GM23248 (cell line): ENCODE measurements around the gene MYLK. TPM values are rescaled to one million over a fixed set of nuclear protein-coding genes. Genes with fewer than 3 reads are reported as not detected.

Source experiments
- DNase-seq: peaks from one replicate; pipeline ENCODE4 v3.0.0-alpha.2; 2015
- H2AFZ ChIP-seq: fragments of 200-600 bp; sonication (generic); 2 replicates; pipeline ENCODE4 v1.6.1; 2016; ENCODE audit warnings: antibody characterized with exemption
- H3F3A ChIP-seq: fragments of 200-600 bp; sonication (generic); 2 replicates; pipeline ENCODE4 v1.6.1; 2016; ENCODE audit warnings: mild to moderate bottlenecking, antibody characterized with exemption, mixed run types; ENCODE audit not compliant: insufficient read depth
- H3K27ac ChIP-seq: fragments of 200-600 bp; sonication (generic); 2 replicates; pipeline ENCODE4 v1.5.1; 2016; ENCODE audit warnings: mild to moderate bottlenecking
- H3K27me3 ChIP-seq: fragments of 200-600 bp; sonication (generic); replicated peaks from 2 replicates; pipeline ENCODE4 v1.6.1; 2016; ENCODE audit warnings: mild to moderate bottlenecking; ENCODE audit not compliant: insufficient read depth
- H3K36me3 ChIP-seq: fragments of 200-600 bp; sonication (generic); 2 replicates; pipeline ENCODE4 v1.6.1; 2016; ENCODE audit warnings: low read depth, mild to moderate bottlenecking
- H3K4me1 ChIP-seq: fragments of 200-600 bp; sonication (generic); 2 replicates; pipeline ENCODE4 v1.6.1; 2016; ENCODE audit warnings: mild to moderate bottlenecking; ENCODE audit not compliant: insufficient read depth
- H3K4me2 ChIP-seq: fragments of 200-600 bp; sonication (generic); one replicate; pipeline ENCODE4 v1.6.1; 2016; ENCODE audit warnings: mild to moderate bottlenecking; ENCODE audit not compliant: unreplicated experiment
- H3K4me3 ChIP-seq: fragments of 200-600 bp; sonication (generic); 2 replicates; pipeline ENCODE4 v1.5.1; 2016; ENCODE audit warnings: mild to moderate bottlenecking
- H3K79me2 ChIP-seq: fragments of 200-600 bp; sonication (generic); 2 replicates; pipeline ENCODE4 v1.6.1; 2016; ENCODE audit warnings: mild to moderate bottlenecking; ENCODE audit not compliant: insufficient read depth
- H3K9ac ChIP-seq: fragments of 200-600 bp; sonication (generic); 2 replicates; pipeline ENCODE4 v1.6.1; 2016; ENCODE audit warnings: mild to moderate bottlenecking
- H3K9me2 ChIP-seq: fragments of 200-600 bp; sonication (generic); 2 replicates; pipeline ENCODE4 v1.6.1; 2016; ENCODE audit warnings: mixed run types, mild to moderate bottlenecking, moderate library complexity; ENCODE audit not compliant: insufficient read depth
- H3K9me3 ChIP-seq: fragments of 200-600 bp; sonication (generic); one replicate; pipeline ENCODE4 v1.6.1; 2017; ENCODE audit warnings: low read depth
- H4K20me1 ChIP-seq: fragments of 200-600 bp; sonication (generic); 2 replicates; pipeline ENCODE4 v1.6.0; 2016; ENCODE audit not compliant: insufficient read depth
- EZH2 ChIP-seq: fragments of 200-600 bp; sonication (generic); IDR thresholded peaks from 2 replicates; pipeline ENCODE4 v1.6.1; 2018; ENCODE audit warnings: antibody characterized with exemption, mild to moderate bottlenecking; ENCODE audit not compliant: insufficient read depth, poor library complexity, severe bottlenecking
- EZH2phosphoT487 ChIP-seq: fragments of 200-600 bp; sonication (generic); IDR thresholded peaks from 2 replicates; pipeline ENCODE4 v1.6.1; 2018; ENCODE audit warnings: antibody characterized with exemption, moderate library complexity, mild to moderate bottlenecking, low read depth; ENCODE audit not compliant: insufficient read depth
- WGBS, 2 experiments: methylation state at CpG; one replicate each; pipeline ENCODE4 v1.1.6; 2015 to 2017; ENCODE audit warnings: low lambda C conversion rate in 2 of 2, low coverage in 1 of 2; ENCODE audit errors: missing lambda C conversion rate in 2 of 2; 5-methylcytosine and 5-hydroxymethylcytosine counted together
- in situ Hi-C: fragments of 300-500 bp; cut with MboI; formaldehyde crosslinking; loops from 2 replicates; pipeline ENCODE4 v1.15.0; 2020
- polyA plus RNA-seq: library from polyadenylated mRNA; unstranded; fragments of >200 nt; fragmentation: Nextera tagmentation; extraction: Ambion mirVana; gene quantifications from 2 replicates; pipeline ENCODE4 v1.2.1, GENCODE V29; 2016
- total RNA-seq: library from RNA; depleted of rRNA; stranded (reverse); fragments of >200 nt; shearing (Covaris generic); gene quantifications from 2 replicates; pipeline ENCODE4 v1.2.3, GENCODE V29; 2014

MYLK gene
- total and polyA plus RNA-seq, 2 experiments from 2014 or later, result 110 to 174 TPM

DNA sequence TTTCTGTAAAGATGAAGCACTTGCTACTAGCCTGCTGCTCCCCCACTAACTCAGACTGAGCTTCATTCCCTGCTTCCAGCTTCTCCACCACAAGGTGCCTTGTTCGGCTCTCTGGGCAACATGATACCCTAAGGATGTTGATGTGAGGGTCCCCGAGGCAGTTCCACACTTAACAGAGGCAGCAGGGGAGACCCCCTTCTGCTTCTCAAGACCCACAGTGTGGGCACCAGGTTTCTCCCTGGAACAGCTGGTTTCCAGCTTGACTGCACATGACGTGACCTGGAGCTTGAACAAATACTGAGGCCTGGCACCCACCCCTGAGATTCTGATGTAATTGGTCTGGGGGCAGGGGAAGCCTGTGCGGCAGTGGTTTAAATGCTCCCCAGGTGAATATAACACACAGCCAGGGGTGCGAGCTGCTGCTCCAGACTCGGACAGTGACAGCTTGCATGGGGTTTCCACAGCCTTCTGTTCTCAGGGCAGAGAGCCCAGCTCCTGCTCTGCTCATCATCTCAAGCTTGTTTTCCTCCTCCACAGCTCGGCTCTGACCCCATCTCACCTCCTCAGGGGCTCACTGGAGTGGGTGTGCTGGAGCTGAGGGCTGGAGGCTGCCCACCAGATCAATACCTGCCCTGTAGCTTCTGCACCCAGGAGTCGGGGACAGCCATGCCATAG, 204.3 kb downstream of the MYLK start:
- in situ Hi-C loops, result no loop called here
- Histone ChIP-seq H3K9ac (no peak overlapping the region), H3K27me3 (no peaks in the 10 kb centered on the region), H3K9me3 (no peaks in the 10 kb centered on the region), H4K20me1 (no peaks in the 10 kb centered on the region), H2AFZ (no peak overlapping the region), H3K4me2 (no peak overlapping the region), H3K79me2 (no peaks in the 10 kb centered on the region), H3F3A (peaks cover 11% of the 10 kb centered on the region), H3K9me2 (no peaks in the 10 kb centered on the region), H3K4me3 (no peak overlapping the region), H3K4me1 (peaks cover 11% of the 10 kb centered on the region), H3K36me3 (peaks cover 26% of the 10 kb centered on the region), H3K27ac (no peak overlapping the region)
- WGBS, 2 experiments, result 73 to 80% methylated on average over 8 of the region's 8 CpGs
- no peak for TF ChIP-seq EZH2phosphoT487
- no peak for TF ChIP-seq EZH2
- DNase-seq, result no peak

DNA sequence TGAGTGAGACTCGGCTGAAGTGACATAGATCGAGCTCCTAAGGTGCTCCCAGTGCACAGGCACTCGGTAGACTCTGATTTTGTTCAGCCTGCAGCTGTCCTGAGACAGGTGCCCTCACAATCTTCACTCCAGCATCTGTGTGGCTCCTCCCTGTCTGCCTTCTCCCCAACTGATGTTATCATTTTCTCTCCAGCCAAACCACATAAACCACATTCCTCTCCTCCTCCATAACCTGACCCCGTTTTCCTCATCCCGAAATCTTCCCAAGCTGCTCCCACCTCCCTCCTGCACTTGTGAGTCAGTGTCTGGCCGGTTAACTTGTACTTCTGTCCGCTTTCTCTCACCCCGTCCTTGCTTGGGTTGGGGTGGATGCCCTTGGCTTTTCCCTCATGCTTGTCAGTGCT, 206.0 kb downstream of the MYLK start:
- no peak for TF ChIP-seq EZH2phosphoT487
- TF ChIP-seq EZH2, result no peak
- H2AFZ ChIP-seq, result no peak overlapping the region
- peaks cover 11% of the 10 kb centered on the region for H3K4me1 ChIP-seq
- H3K9me2 ChIP-seq, result no peaks in the 10 kb centered on the region
- H3K9ac ChIP-seq, result no peak overlapping the region
- no peak overlapping the region for H3K4me3 ChIP-seq
- no peaks in the 10 kb centered on the region for H3K27me3 ChIP-seq
- in situ Hi-C loops, result no loop called here
- H4K20me1 ChIP-seq, result no peaks in the 10 kb centered on the region
- peak overlapping the region; percentile 41 for H3K4me2 ChIP-seq
- peaks cover 27% of the 10 kb centered on the region for H3K36me3 ChIP-seq
- no peaks in the 10 kb centered on the region for H3K79me2 ChIP-seq
- H3F3A ChIP-seq, result peaks cover 11% of the 10 kb centered on the region
- peak overlapping the region; percentile 38; the same call in 1 of the 2 replicates for H3K27ac ChIP-seq
- peak; percentile 85 for DNase-seq
- no peaks in the 10 kb centered on the region for H3K9me3 ChIP-seq
- WGBS, 2 experiments, result 20 to 29% methylated on average over 8 of the region's 8 CpGs

DNA sequence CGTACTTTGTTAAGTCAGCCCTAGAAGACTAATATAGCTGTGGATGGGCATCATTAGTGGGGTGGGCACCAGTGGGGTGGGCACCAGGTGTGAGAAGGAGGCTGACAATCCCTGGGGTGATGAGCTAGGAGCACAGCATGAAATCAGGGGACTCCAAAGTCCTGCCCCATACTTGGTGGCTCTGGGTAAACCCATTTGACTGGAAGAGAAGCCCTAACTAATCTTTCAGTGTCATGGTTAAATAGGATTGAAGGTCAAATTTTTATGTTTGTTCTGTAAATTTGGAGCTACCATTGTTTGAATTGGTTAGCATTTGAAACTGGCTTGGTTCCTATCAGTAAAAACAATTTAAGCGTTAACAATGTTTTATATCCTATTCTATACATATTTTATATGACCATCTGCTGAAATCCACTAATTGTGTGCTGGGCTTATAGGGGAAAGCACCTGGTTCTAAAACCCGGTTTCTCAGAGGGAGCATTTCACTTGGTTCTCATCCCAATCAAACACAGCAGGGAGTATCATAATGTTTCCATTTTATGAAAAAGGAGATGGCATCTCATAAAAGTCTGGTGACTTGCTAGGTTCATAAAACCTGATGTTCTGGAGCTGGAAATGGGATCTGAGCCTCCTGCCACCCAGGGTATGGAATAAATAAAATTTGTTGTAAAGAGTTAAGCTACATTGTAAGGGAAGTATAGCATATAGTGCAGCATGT, 211.5 kb downstream of the MYLK start:
- no peak for DNase-seq
- H3F3A ChIP-seq, result peaks cover 14% of the 10 kb centered on the region
- no peaks in the 10 kb centered on the region for H3K9me2 ChIP-seq
- peaks cover 7% of the 10 kb centered on the region for H3K4me1 ChIP-seq
- no peaks in the 10 kb centered on the region for H4K20me1 ChIP-seq
- peaks cover 38% of the 10 kb centered on the region for H3K36me3 ChIP-seq
- H3K4me3 ChIP-seq, result no peak overlapping the region
- H3K9me3 ChIP-seq, result no peaks in the 10 kb centered on the region
- H3K79me2 ChIP-seq, result no peaks in the 10 kb centered on the region
- TF ChIP-seq EZH2phosphoT487 (no peak), EZH2 (no peak)
- H2AFZ ChIP-seq, result no peak overlapping the region
- H3K27ac ChIP-seq, result no peak overlapping the region
- no peak overlapping the region for H3K9ac ChIP-seq
- 70 to 78% methylated on average over 3 of the region's 3 CpGs for WGBS, 2 experiments
- in situ Hi-C loops, result no loop called here
- no peak overlapping the region for H3K4me2 ChIP-seq
- H3K27me3 ChIP-seq, result no peaks in the 10 kb centered on the region

DNA sequence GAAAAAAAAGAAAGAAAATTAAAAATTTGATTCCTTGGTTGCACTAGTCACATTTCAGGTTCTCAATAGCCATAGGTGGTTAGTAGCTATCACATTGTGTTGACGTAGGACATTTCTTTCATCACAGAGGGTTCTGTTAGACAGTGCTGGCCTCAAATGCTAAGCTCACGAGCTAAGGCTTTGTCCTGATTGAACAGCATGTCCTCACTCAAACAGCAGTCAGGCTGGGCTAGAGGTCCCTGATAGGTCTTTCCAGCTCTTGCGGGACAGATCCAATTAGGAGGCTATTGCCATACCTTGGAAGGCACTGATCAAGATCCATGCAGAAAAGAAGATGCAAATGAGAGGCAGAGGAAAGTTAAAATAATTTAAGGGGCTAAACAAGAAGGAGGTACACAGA, 213.4 kb downstream of the MYLK start:
- H3K4me1 ChIP-seq, result peaks cover 11% of the 10 kb centered on the region
- no peaks in the 10 kb centered on the region for H3K27me3 ChIP-seq
- no peak overlapping the region for H3K27ac ChIP-seq
- H3F3A ChIP-seq, result peaks cover 17% of the 10 kb centered on the region
- H3K9me2 ChIP-seq, result no peaks in the 10 kb centered on the region
- 92 to 97% methylated on average over 3 of the region's 3 CpGs for WGBS, 2 experiments
- no peaks in the 10 kb centered on the region for H4K20me1 ChIP-seq
- TF ChIP-seq EZH2phosphoT487 (no peak), EZH2 (no peak)
- peaks cover 35% of the 10 kb centered on the region for H3K36me3 ChIP-seq
- no peak overlapping the region for H3K4me3 ChIP-seq
- in situ Hi-C loops, result no loop called here
- no peaks in the 10 kb centered on the region for H3K9me3 ChIP-seq
- H3K9ac ChIP-seq, result no peak overlapping the region
- H3K79me2 ChIP-seq, result no peaks in the 10 kb centered on the region
- DNase-seq, result no peak
- no peak overlapping the region for H2AFZ ChIP-seq
- H3K4me2 ChIP-seq, result no peak overlapping the region
